Natural killer cell (primary cell): ENCODE measurements around the gene BACH2. TPM values are rescaled to one million over a fixed set of nuclear protein-coding genes. Genes with fewer than 3 reads are reported as not detected.
A peak's percentile ranks its signal among the peaks of the same experiment; 100 is the strongest.

Experiments
- ATAC-seq, 3 donors: fragments of 150-1000 bp in 2 of 3; fragments of 200-7000 bp in 1 of 3; cut with Tn5 transposase; 1 replicate in 1 of 3; 2 replicates in 2 of 3; pipeline ENCODE4 v1.10.0; 2021; ENCODE audit warnings: mild to moderate bottlenecking in 2 of 3, moderate library complexity in 2 of 3
- DNase-seq, 2 donors: peaks; one replicate each; pipeline versions ENCODE4 v3.0.0 to v3.0.0-alpha.2; 2013 to 2021; ENCODE audit warnings: mixed read lengths in 1 of 2
- H3K27ac ChIP-seq: one replicate; pipeline ENCODE4 v1.5.1; 2013; ENCODE audit warnings: mild to moderate bottlenecking, low read length
- H3K27me3 ChIP-seq: one replicate; pipeline ENCODE4 v1.6.1; 2013; ENCODE audit warnings: low read length; ENCODE audit not compliant: control insufficient read depth, insufficient read depth
- H3K36me3 ChIP-seq: one replicate; pipeline ENCODE4 v1.6.1; 2013; ENCODE audit warnings: low read length; ENCODE audit not compliant: control insufficient read depth, insufficient read depth
- H3K4me1 ChIP-seq: one replicate; pipeline ENCODE4 v1.6.1; 2013; ENCODE audit warnings: low read length; ENCODE audit not compliant: control insufficient read depth, insufficient read depth
- H3K4me3 ChIP-seq: one replicate; pipeline ENCODE4 v1.5.1; 2013; ENCODE audit warnings: low read length
- H3K9me3 ChIP-seq: one replicate; pipeline ENCODE4 v1.6.1; 2013; ENCODE audit warnings: low read length; ENCODE audit not compliant: control insufficient read depth, insufficient read depth
- H3K27ac Mint-ChIP-seq, 2 donors: one replicate each; pipeline ENCODE4 v1.8.0; 2022; ENCODE audit warnings: mild to moderate bottlenecking in 2 of 2, mixed read lengths in 2 of 2, moderate library complexity in 1 of 2
- H3K27me3 Mint-ChIP-seq, 2 donors: one replicate each; pipeline ENCODE4 v1.8.0; 2022; ENCODE audit warnings: low read depth in 2 of 2, mixed read lengths in 2 of 2
- H3K36me3 Mint-ChIP-seq: one replicate; pipeline ENCODE4 v1.8.0; 2022; ENCODE audit warnings: mixed read lengths
- H3K4me1 Mint-ChIP-seq, 2 donors: one replicate each; pipeline ENCODE4 v1.8.0; 2022; ENCODE audit warnings: mixed read lengths in 2 of 2
- H3K4me3 Mint-ChIP-seq: one replicate; pipeline ENCODE4 v1.8.0; 2022; ENCODE audit warnings: mild to moderate bottlenecking, moderate library complexity, mixed read lengths
- H3K9me3 Mint-ChIP-seq, 2 donors: one replicate each; pipeline ENCODE4 v1.8.0; 2022; ENCODE audit warnings: mixed read lengths in 2 of 2
- WGBS: methylation state at CpG from one replicate; pipeline ENCODE4 v1.1.7; 2013; ENCODE audit warnings: missing lambda C conversion rate; ENCODE audit not compliant: insufficient coverage; 5-methylcytosine and 5-hydroxymethylcytosine counted together
- intact Hi-C: fragments of 100-400 bp; cut with micrococcal nuclease; formaldehyde crosslinking; loops from one replicate; pipeline ENCODE4 v1.14.2; 2022
- total RNA-seq, 4 donors: library from RNA; stranded (reverse); fragments of 120-200 nt in 1 of 4; gene quantifications; one replicate each; pipeline versions ENCODE4 v1.2.3 to v1.2.4, GENCODE V29; 2013 to 2022
- TF ChIP-seq, protein P1 (sequence below): fragments of 200-600 bp; IDR thresholded peaks from one replicate; pipeline ENCODE4 v1.8.0; 2022; ENCODE audit warnings: antibody characterized with exemption

BACH2 gene
- total RNA-seq, 3 donors from 2014 or later (not counting 1 experiment from before 2014, with no cell fraction given), result 32.1 to 37.8 (median 32.7) TPM

DNA sequence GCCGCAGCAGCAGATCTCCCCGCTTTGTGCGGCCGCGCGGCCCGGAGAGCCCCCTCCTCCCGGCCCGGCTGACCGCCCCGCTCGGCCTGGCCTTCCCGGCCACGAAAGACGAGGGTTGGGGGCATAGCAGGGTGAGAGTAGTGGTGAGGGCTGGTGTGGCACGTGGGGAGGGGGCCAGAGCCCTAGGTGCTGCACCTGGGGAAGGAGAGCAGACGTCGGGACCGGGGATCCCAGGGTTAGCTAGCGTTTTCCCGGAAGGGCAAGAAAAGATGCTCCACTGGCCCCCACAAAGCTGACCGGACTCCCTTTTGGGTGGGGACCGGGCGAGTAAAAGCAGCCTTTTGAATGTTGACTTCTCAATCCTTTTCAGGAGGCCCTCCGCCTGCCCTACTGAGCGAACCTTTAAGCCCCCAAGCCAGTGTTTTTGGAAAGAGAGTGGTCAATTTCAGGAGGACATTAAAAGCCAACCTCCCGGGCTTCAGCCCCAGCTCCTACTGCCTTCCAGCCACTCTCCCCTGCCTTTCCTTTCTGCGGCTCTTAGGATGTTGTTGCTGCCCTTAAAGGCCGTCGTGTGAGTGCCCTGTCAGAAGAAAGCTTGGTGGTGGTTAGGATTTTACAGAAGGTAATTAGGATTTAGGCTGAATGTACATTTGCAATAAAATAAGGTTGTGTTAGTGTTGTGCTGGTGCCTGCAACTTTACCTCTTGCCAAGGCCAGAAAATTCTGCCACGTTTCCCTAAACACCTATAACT lies 648 bp upstream of the BACH2 start:
- ATAC-seq, result no peak
- Mint-ChIP-seq H3K4me1 (peaks cover 11 to 21% of the 10 kb centered on the region in 2 donors), H3K36me3 (no peaks in the 10 kb centered on the region), H3K9me3 (no peaks in the 10 kb centered on the region), H3K27ac (peak overlapping the region; percentile 83 to 86), H3K4me3 (peak overlapping the region; percentile 67), H3K27me3 (peaks cover 17 to 37% of the 10 kb centered on the region in 2 donors)
- H3K9me3 ChIP-seq, result no peaks in the 10 kb centered on the region
- WGBS, result 31% methylated on average over 30 of the region's 31 CpGs
- intact Hi-C loops, result loop anchor here (2.0 to 5.0 kb wide), 4 partner anchors 102 to 345 kb away; no protein-coding TSS in a partner anchor
- no peaks in the 10 kb centered on the region for H3K36me3 ChIP-seq
- peaks cover 3% of the 10 kb centered on the region for H3K27me3 ChIP-seq
- peak overlapping the region; percentile 64 for H3K27ac ChIP-seq
- H3K4me3 ChIP-seq, result peak overlapping the region; percentile 44
- peaks cover 19% of the 10 kb centered on the region for H3K4me1 ChIP-seq
- TF ChIP-seq, protein P1, sequence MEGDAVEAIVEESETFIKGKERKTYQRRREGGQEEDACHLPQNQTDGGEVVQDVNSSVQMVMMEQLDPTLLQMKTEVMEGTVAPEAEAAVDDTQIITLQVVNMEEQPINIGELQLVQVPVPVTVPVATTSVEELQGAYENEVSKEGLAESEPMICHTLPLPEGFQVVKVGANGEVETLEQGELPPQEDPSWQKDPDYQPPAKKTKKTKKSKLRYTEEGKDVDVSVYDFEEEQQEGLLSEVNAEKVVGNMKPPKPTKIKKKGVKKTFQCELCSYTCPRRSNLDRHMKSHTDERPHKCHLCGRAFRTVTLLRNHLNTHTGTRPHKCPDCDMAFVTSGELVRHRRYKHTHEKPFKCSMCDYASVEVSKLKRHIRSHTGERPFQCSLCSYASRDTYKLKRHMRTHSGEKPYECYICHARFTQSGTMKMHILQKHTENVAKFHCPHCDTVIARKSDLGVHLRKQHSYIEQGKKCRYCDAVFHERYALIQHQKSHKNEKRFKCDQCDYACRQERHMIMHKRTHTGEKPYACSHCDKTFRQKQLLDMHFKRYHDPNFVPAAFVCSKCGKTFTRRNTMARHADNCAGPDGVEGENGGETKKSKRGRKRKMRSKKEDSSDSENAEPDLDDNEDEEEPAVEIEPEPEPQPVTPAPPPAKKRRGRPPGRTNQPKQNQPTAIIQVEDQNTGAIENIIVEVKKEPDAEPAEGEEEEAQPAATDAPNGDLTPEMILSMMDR, result no peak
- DNase-seq, result no peak

DNA sequence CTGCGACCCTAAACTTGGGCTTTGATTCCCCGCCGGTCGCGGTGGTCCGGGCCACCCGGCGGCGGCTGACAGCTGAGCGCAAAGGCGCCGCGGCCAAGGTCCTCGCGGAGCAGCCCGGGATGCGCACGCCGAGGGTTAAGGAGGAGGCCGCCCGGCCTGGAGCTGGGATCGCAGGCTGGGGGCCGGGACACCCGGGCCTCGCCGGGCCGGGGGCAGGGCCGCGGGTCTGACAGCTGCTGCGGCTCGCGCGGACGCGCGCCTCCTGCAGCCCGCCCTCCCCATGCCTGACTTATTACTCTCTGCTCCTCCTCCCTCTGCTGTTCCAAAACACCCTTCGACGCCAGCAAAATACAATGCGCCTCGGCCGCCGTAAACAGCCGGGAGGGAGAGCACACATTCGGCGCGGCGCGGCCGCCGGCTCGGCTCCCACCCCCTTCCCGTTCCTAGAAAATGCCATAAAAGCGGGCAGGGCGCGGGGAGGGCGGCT lies 746 bp downstream of the BACH2 start:
- peaks cover 13 to 34% of the 10 kb centered on the region in 2 donors for H3K27me3 Mint-ChIP-seq
- H3K27ac Mint-ChIP-seq, result peak overlapping the region; percentile 83 to 86
- H3K9me3 ChIP-seq, result no peaks in the 10 kb centered on the region
- H3K27me3 ChIP-seq, result peaks cover 3% of the 10 kb centered on the region
- H3K9me3 Mint-ChIP-seq, result no peaks in the 10 kb centered on the region
- H3K4me3 ChIP-seq, result peak overlapping the region; percentile 67
- no peaks in the 10 kb centered on the region for H3K36me3 Mint-ChIP-seq
- TF ChIP-seq, protein P1, result no peak
- peak; percentile 37 to 62 (median 44) for ATAC-seq
- intact Hi-C loops, result loop anchor here (1.0 to 5.0 kb wide), 6 partner anchors 11 to 344 kb away; no protein-coding TSS in a partner anchor
- H3K4me1 Mint-ChIP-seq, result peaks cover 11 to 21% of the 10 kb centered on the region in 2 donors
- peak; percentile 56 to 80 for DNase-seq
- H3K27ac ChIP-seq, result peak overlapping the region; percentile 79
- H3K4me3 Mint-ChIP-seq, result peak overlapping the region; percentile 92
- peaks cover 19% of the 10 kb centered on the region for H3K4me1 ChIP-seq
- under 1% methylated on average over 57 of the region's 57 CpGs for WGBS
- no peaks in the 10 kb centered on the region for H3K36me3 ChIP-seq

DNA sequence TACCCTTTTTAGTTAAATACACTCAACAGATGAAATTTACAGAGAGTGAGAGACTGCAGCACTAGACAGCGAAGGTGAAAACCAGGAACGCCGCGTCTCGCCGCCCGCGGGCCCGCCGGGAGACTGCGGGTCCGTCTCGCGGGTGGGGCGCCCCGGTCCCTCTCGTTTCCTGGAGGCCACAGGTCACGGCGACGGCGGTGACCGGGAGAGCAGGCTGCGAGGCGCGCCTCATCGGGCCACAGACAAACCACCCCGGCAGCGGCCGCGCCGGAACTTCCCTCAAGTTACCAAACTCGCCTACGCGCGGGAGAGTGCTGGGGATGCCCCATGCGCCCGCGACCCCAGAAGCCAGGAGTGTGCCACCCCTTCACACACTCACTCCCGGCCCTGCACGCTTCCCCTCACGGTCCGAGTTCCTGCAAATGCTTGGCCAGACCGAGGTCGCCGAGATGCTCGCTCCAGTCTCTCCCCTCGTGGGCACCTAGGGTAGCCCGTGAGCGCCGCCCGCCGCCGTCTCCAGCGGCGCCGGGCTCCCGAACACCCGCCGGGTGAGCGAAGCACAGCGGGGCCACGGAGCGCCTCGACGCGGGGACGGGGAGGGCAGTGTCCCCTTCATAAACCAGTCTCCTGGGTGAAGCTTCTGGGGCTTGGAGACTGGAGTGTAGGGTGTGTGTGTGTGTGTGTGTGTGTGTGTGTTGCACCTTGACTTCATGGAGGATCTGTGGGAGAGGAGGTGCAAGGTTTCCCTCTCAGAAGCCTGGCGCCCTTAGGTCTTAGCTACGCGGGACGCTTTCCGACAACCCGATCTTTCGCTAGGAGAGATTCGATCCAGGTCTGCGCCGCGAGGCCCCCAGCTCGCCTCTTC lies 1.4 kb downstream of the BACH2 start:
- Mint-ChIP-seq H3K36me3 (no peaks in the 10 kb centered on the region), H3K9me3 (no peaks in the 10 kb centered on the region), H3K27ac (peak overlapping the region; percentile 83 to 86), H3K27me3 (peaks cover 12 to 39% of the 10 kb centered on the region in 2 donors), H3K4me1 (peaks cover 11 to 21% of the 10 kb centered on the region in 2 donors), H3K4me3 (peak overlapping the region; percentile 92)
- ATAC-seq (peak; percentile 52 to 73 (median 69)), DNase-seq (peak; percentile 73 to 81)
- Histone ChIP-seq H3K27me3 (peaks cover 3% of the 10 kb centered on the region), H3K36me3 (no peaks in the 10 kb centered on the region), H3K27ac (peak overlapping the region; percentile 79), H3K4me3 (peak overlapping the region; percentile 67), H3K9me3 (no peaks in the 10 kb centered on the region), H3K4me1 (peaks cover 19% of the 10 kb centered on the region)
- intact Hi-C loops, result loop anchor here (1.0 to 5.0 kb wide), 3 partner anchors 10 to 343 kb away; no protein-coding TSS in a partner anchor
- WGBS, result under 1% methylated on average over 79 of the region's 79 CpGs
- TF ChIP-seq, protein P1, result no peak
